Liver (tissue), 9 donors: ENCODE results near the gene HAUS5. TPM values are rescaled to one million over a fixed set of nuclear protein-coding genes. Genes with fewer than 3 reads are reported as not detected.
A peak's percentile ranks its signal among the peaks of the same experiment; 100 is the strongest.

Experiments
- DNase-seq: peaks from one replicate; pipeline ENCODE4 v3.0.0-alpha.2; 2017; ENCODE audit warnings: low spot score
- H3K27ac ChIP-seq, 2 donors: one replicate each; pipeline ENCODE4 v1.7.0; 2013; ENCODE audit warnings: inconsistent platforms in 2 of 2, low read length in 2 of 2, control low read depth in 1 of 2, low read depth in 1 of 2, mild to moderate bottlenecking in 1 of 2
- H3K27me3 ChIP-seq, 4 donors: one replicate each; pipeline versions ENCODE4 v1.6.1 to v1.7.0; 2013; ENCODE audit warnings: low read length in 3 of 4, inconsistent platforms in 1 of 4, mild to moderate bottlenecking in 1 of 4, moderate library complexity in 1 of 4; ENCODE audit not compliant: control insufficient read depth in 4 of 4, insufficient read depth in 4 of 4
- H3K36me3 ChIP-seq, 4 donors: one replicate each; pipeline versions ENCODE4 v1.6.1 to v1.7.0; 2013; ENCODE audit warnings: low read length in 3 of 4, mild to moderate bottlenecking in 3 of 4, low read depth in 1 of 4, moderate library complexity in 1 of 4; ENCODE audit not compliant: control insufficient read depth in 4 of 4, insufficient read depth in 3 of 4
- H3K4me1 ChIP-seq, 4 donors: one replicate each; pipeline versions ENCODE4 v1.6.1 to v1.7.0; 2013; ENCODE audit warnings: low read length in 3 of 4, mild to moderate bottlenecking in 3 of 4, moderate library complexity in 1 of 4; ENCODE audit not compliant: control insufficient read depth in 4 of 4, insufficient read depth in 4 of 4
- H3K4me3 ChIP-seq, 3 donors: one replicate each; pipeline versions ENCODE4 v1.6.1 to v1.7.0; 2013; ENCODE audit warnings: low read length in 3 of 3, control low read depth in 1 of 3, low read depth in 1 of 3, mild to moderate bottlenecking in 1 of 3
- H3K9ac ChIP-seq, 2 donors: one replicate each; pipeline ENCODE4 v1.7.0; 2013; ENCODE audit warnings: low read length in 2 of 2, mild to moderate bottlenecking in 2 of 2, moderate library complexity in 2 of 2, control low read depth in 1 of 2, low read depth in 1 of 2
- H3K9me3 ChIP-seq, 4 donors: one replicate each; pipeline versions ENCODE4 v1.6.1 to v1.7.0; 2013; ENCODE audit warnings: low read length in 3 of 4; ENCODE audit not compliant: control insufficient read depth in 4 of 4
- EGR1 ChIP-seq, 2 donors: IDR thresholded peaks; 2 replicates each; pipeline ENCODE4 v1.6.1; 2016 to 2018; ENCODE audit warnings: antibody characterized with exemption in 2 of 2, low read depth in 2 of 2
- FOXA1 ChIP-seq: IDR thresholded peaks from 2 replicates; pipeline ENCODE4 v1.6.1; 2016; ENCODE audit warnings: antibody characterized with exemption
- FOXA2 ChIP-seq: IDR thresholded peaks from 2 replicates; pipeline ENCODE4 v1.6.1; 2016; ENCODE audit warnings: antibody characterized with exemption
- GABPA ChIP-seq, 2 donors: IDR thresholded peaks in 1 of 2; conservative IDR thresholded peaks in 1 of 2; 2 replicates each; pipeline ENCODE4 v1.6.1; 2016; ENCODE audit warnings: antibody characterized with exemption in 2 of 2, mild to moderate bottlenecking in 1 of 2, moderate library complexity in 1 of 2
- HNF4A ChIP-seq, 2 donors: conservative IDR thresholded peaks; 2 replicates each; pipeline ENCODE4 v1.6.1; 2016; ENCODE audit warnings: antibody characterized with exemption in 2 of 2, mild to moderate bottlenecking in 2 of 2
- HNF4G ChIP-seq: IDR thresholded peaks from 2 replicates; pipeline ENCODE4 v1.6.1; 2016; ENCODE audit warnings: antibody characterized with exemption
- JUND ChIP-seq, 2 donors: IDR thresholded peaks; 2 replicates each; pipeline ENCODE4 v1.6.1; 2016; ENCODE audit warnings: antibody characterized with exemption in 2 of 2
- NR2F2 ChIP-seq: IDR thresholded peaks from 2 replicates; pipeline ENCODE4 v1.6.1; 2016; ENCODE audit warnings: antibody characterized with exemption
- RAD21 ChIP-seq, 2 donors: IDR thresholded peaks; 2 replicates each; pipeline ENCODE4 v1.6.1; 2016; ENCODE audit warnings: antibody characterized with exemption in 2 of 2, mild to moderate bottlenecking in 2 of 2
- RXRA ChIP-seq, 2 donors: IDR thresholded peaks; 2 replicates each; pipeline ENCODE4 v1.6.1; 2017 to 2018; ENCODE audit warnings: antibody characterized with exemption in 2 of 2, mild to moderate bottlenecking in 1 of 2
- SP1 ChIP-seq: IDR thresholded peaks from 2 replicates; pipeline ENCODE4 v1.6.1; 2018; ENCODE audit warnings: antibody characterized with exemption, mild to moderate bottlenecking
- TAF1 ChIP-seq: conservative IDR thresholded peaks from 2 replicates; pipeline ENCODE4 v1.6.1; 2016; ENCODE audit warnings: antibody characterized with exemption, mild to moderate bottlenecking
- YY1 ChIP-seq: IDR thresholded peaks from 2 replicates; pipeline ENCODE4 v1.6.1; 2016; ENCODE audit warnings: antibody characterized with exemption, mild to moderate bottlenecking
- WGBS: extraction: QIAGEN DNeasy Blood & Tissue Kit; methylation state at CpG from one replicate; pipeline ENCODE4 v1.1.7; 2013; 5-methylcytosine and 5-hydroxymethylcytosine counted together
- polyA plus RNA-seq, 2 donors: library from polyadenylated mRNA; stranded (reverse) in 1 of 2; unstranded in 1 of 2; fragments of 200-250 nt in 1 of 2; fragments of >200 nt in 1 of 2; fragmentation: Nextera tagmentation in 1 of 2; extraction: Ambion mirVana in 1 of 2; gene quantifications; one replicate each; pipeline versions ENCODE4 v1.2.1 to v1.2.3, GENCODE V29; 2013 to 2015
- total RNA-seq, 2 donors: library from RNA; depleted of rRNA; stranded (reverse); fragments of >200 nt; gene quantifications; one replicate each; pipeline ENCODE4 v1.2.3, GENCODE V29; 2014
- TF ChIP-seq, protein P1 (sequence below): IDR thresholded peaks from 2 replicates; pipeline ENCODE4 v1.6.1; 2016; ENCODE audit warnings: antibody characterized with exemption
- TF ChIP-seq, protein P2 (sequence below): IDR thresholded peaks from 2 replicates; pipeline ENCODE4 v1.6.1; 2016; ENCODE audit warnings: antibody characterized with exemption
- TF ChIP-seq, protein P3 (sequence below): IDR thresholded peaks from 2 replicates; pipeline ENCODE4 v1.6.1; 2016; ENCODE audit warnings: antibody characterized with exemption, mild to moderate bottlenecking
- donor health status: healthy.
- donor health status: healthy.
- donor health status: healthy.
- donor health status: healthy.
- donor health status: healthy.

HAUS5 gene
- total and polyA plus RNA-seq, 4 donors: 1.9 to 7.3 (median 2.3) TPM

DNA sequence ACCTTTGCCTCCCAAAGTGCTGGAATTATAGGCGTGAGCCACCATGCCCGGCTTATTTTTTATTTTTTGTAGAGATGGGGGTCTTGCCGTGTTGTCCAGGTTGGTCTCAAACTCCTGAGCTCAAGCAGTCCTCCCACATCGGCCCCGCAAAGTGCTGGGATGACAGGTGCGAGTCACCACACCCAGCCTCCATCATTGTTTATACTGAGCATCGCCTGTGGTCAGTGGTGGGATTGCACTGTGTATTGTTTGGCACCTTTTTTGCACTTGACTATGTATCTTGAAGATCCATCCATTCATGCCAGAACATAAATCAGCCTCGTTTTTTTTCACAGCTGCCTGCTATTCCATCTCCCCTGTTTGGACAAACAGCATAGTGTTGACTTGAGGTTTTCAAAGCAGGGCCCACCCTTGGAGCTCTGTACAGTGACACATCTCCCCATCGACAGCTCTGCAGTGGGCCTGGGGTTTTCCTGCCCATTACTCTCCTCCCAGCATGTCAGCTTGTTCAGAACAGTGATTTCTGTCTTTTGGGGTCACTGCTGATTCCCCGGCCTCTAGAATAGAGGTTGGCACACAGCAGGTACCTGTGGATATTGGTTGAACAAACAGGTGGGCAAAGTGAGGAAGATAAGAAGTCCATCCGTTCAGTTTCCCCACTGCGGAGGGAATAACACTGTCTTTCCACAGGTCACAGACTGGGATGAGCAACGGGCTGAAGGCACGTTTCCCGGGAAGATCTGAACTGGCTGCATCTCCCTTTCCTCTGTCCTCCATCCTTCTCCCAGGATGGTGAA, 45.6 kb downstream of the HAUS5 start:
- 92% methylated on average over 15 of the region's 15 CpGs for WGBS
- Histone ChIP-seq H3K27ac (no peak overlapping the region), H3K4me1 (peaks cover 8 to 13% (median 12%) of the 10 kb centered on the region in 4 donors), H3K27me3 (no peaks in the 10 kb centered on the region), H3K9me3 (no peaks in the 10 kb centered on the region), H3K4me3 (no peak overlapping the region), H3K36me3 (peaks cover 18 to 51% (median 29%) of the 10 kb centered on the region in 4 donors), H3K9ac (no peak overlapping the region)
- TF ChIP-seq NR2F2 (no peak), SP1 (no peak), FOXA1 (no peak), TAF1 (no peak), HNF4A (conservative IDR thresholded peaks at IDR 0.05) (no peak), RAD21 (IDR thresholded peaks at IDR 0.05) (no peak)
- TF ChIP-seq, protein P1, sequence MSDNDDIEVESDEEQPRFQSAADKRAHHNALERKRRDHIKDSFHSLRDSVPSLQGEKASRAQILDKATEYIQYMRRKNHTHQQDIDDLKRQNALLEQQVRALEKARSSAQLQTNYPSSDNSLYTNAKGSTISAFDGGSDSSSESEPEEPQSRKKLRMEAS: no peak
- no peak for DNase-seq

DNA sequence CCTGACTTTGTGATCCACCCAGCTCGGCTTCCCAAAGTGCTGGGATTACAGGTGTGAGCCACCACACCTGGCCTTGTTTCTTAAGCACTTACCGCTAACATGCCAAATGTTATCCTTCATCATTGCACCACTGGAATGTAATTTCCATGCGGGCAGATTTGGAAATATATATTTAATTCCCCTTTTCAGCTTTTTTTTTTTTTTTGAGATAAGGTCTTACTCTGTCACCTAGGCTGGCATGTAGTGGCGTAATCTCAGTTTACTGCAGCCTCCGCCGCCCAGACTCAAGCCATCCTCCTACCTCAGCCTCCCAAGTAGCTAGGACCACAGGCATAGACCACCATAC, 49.4 kb downstream of the HAUS5 start:
- no peak for DNase-seq
- WGBS: 96% methylated on average over 6 of the region's 6 CpGs
- no peak for TF ChIP-seq HNF4G
- TF ChIP-seq, protein P1: no peak
- TF ChIP-seq RXRA (IDR thresholded peaks at IDR 0.05): no peak
- TF ChIP-seq HNF4A (conservative IDR thresholded peaks at IDR 0.05): no peak
- no peak for TF ChIP-seq SP1
- TF ChIP-seq, protein P2, sequence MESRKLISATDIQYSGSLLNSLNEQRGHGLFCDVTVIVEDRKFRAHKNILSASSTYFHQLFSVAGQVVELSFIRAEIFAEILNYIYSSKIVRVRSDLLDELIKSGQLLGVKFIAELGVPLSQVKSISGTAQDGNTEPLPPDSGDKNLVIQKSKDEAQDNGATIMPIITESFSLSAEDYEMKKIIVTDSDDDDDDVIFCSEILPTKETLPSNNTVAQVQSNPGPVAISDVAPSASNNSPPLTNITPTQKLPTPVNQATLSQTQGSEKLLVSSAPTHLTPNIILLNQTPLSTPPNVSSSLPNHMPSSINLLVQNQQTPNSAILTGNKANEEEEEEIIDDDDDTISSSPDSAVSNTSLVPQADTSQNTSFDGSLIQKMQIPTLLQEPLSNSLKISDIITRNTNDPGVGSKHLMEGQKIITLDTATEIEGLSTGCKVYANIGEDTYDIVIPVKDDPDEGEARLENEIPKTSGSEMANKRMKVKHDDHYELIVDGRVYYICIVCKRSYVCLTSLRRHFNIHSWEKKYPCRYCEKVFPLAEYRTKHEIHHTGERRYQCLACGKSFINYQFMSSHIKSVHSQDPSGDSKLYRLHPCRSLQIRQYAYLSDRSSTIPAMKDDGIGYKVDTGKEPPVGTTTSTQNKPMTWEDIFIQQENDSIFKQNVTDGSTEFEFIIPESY: no peak
- TF ChIP-seq, protein P3, sequence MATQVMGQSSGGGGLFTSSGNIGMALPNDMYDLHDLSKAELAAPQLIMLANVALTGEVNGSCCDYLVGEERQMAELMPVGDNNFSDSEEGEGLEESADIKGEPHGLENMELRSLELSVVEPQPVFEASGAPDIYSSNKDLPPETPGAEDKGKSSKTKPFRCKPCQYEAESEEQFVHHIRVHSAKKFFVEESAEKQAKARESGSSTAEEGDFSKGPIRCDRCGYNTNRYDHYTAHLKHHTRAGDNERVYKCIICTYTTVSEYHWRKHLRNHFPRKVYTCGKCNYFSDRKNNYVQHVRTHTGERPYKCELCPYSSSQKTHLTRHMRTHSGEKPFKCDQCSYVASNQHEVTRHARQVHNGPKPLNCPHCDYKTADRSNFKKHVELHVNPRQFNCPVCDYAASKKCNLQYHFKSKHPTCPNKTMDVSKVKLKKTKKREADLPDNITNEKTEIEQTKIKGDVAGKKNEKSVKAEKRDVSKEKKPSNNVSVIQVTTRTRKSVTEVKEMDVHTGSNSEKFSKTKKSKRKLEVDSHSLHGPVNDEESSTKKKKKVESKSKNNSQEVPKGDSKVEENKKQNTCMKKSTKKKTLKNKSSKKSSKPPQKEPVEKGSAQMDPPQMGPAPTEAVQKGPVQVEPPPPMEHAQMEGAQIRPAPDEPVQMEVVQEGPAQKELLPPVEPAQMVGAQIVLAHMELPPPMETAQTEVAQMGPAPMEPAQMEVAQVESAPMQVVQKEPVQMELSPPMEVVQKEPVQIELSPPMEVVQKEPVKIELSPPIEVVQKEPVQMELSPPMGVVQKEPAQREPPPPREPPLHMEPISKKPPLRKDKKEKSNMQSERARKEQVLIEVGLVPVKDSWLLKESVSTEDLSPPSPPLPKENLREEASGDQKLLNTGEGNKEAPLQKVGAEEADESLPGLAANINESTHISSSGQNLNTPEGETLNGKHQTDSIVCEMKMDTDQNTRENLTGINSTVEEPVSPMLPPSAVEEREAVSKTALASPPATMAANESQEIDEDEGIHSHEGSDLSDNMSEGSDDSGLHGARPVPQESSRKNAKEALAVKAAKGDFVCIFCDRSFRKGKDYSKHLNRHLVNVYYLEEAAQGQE: no peak
- no peak for TF ChIP-seq EGR1 (IDR thresholded peaks at IDR 0.05; ENCODE audit: low read depth in 2 of 2)
- TF ChIP-seq JUND (IDR thresholded peaks at IDR 0.05): no peak
- TF ChIP-seq YY1: no peak
- no peak for TF ChIP-seq GABPA (IDR thresholded peaks at IDR 0.05 in 1 of 2, conservative IDR thresholded peaks at IDR 0.05 in 1 of 2)
- no peak for TF ChIP-seq FOXA2
- H3K9ac ChIP-seq: no peak overlapping the region
- H3K4me3 ChIP-seq: no peak overlapping the region
- peaks cover 8 to 13% (median 12%) of the 10 kb centered on the region in 4 donors for H3K4me1 ChIP-seq
- H3K27ac ChIP-seq: peak overlapping the region in 1 of 2 donors; percentile 13
- H3K9me3 ChIP-seq: no peaks in the 10 kb centered on the region
- no peaks in the 10 kb centered on the region for H3K27me3 ChIP-seq
- peaks cover 12 to 27% (median 15%) of the 10 kb centered on the region in 4 donors for H3K36me3 ChIP-seq
